GM12878 (cell line): Measurements from ENCODE around the gene NFIX. TPM values are rescaled to one million over a fixed set of nuclear protein-coding genes. Genes with fewer than 3 reads are reported as not detected.

ENCODE experiments used
- ATAC-seq: fragments of 200-7000 bp; cut with Tn5 transposase; 3 replicates; pipeline ENCODE4 v1.9.1; 2020; ENCODE audit warnings: mild to moderate bottlenecking, moderate library complexity
- BruUV-seq: library from RNA; stranded (reverse); fragments of 400-500 nt; replicated peaks from 2 replicates; lab custom pipeline; 2021; lab: Mats Ljungman, UMichigan
- CTCF ChIA-PET: fragments of 300-600 bp; sonication (Branson Sonifier 250); formaldehyde crosslinking; extraction: SDS; loops from one replicate; lab custom pipeline; 2021; ENCODE audit warnings: inconsistent platforms; lab: Yijun Ruan, JAX
- POLR2A ChIA-PET: fragments of 350-600 bp; formaldehyde crosslinking; extraction: SDS; loops from one replicate; lab custom pipeline; 2021; ENCODE audit warnings: inconsistent platforms; lab: Charles Lee
- RAD21 ChIA-PET: fragments of 300-600 bp; sonication (Branson Sonifier 250); formaldehyde crosslinking; loops from one replicate; lab custom pipeline; 2023; ENCODE audit warnings: antibody characterized with exemption; ENCODE audit not compliant: unreplicated experiment; lab: Charles Lee
- SMC1A ChIA-PET: fragments of 300-600 bp; sonication (Branson Sonifier 250); formaldehyde crosslinking; loops from one replicate; lab custom pipeline; 2023; ENCODE audit not compliant: unreplicated experiment, uncharacterized antibody; lab: Charles Lee
- DNase-seq: peaks from one replicate; pipeline ENCODE4 v3.0.0-alpha.2; 2011; ENCODE audit warnings: low read depth, low spot score
- FAIRE-seq: peaks from 3 replicates; lab custom pipeline; 2011; peaks lifted over from hg19 to GRCh38; lab: Jason Lieb, UNC
- H2AFZ ChIP-seq: 2 replicates; pipeline ENCODE4 v1.6.0; 2011; ENCODE audit warnings: low read depth, low read length, control low read depth; ENCODE audit not compliant: control insufficient read depth
- H3K27ac ChIP-seq: 2 replicates; pipeline ENCODE4 v1.5.1; 2011; ENCODE audit warnings: control low read depth; ENCODE audit not compliant: control insufficient read depth, insufficient read depth
- H3K27me3 ChIP-seq, 2 experiments: replicated peaks in 1 of 2; 2 replicates each; pipeline versions ENCODE4 v1.6.0 to v1.6.1; 2011; ENCODE audit warnings: low read length in 1 of 2; ENCODE audit not compliant: control insufficient read depth in 2 of 2, insufficient read depth in 2 of 2
- H3K36me3 ChIP-seq, 2 experiments: 2 replicates each; pipeline ENCODE4 v1.5.1; 2011; ENCODE audit warnings: low read length in 1 of 2; ENCODE audit not compliant: control insufficient read depth in 2 of 2, insufficient read depth in 2 of 2
- H3K4me1 ChIP-seq: 2 replicates; pipeline ENCODE4 v1.6.1; 2011; ENCODE audit warnings: mild to moderate bottlenecking, low read length, moderate library complexity, mixed read lengths; ENCODE audit not compliant: control insufficient read depth, insufficient read depth
- H3K4me2 ChIP-seq: 2 replicates; pipeline ENCODE4 v1.6.0; 2011; ENCODE audit warnings: control low read depth; ENCODE audit not compliant: control insufficient read depth, insufficient read depth
- H3K4me3 ChIP-seq: fragments of 200-600 bp; sonication (generic); 2 replicates; pipeline ENCODE4 v1.5.1; 2016
- H3K79me2 ChIP-seq: 2 replicates; pipeline ENCODE4 v1.6.0; 2011; ENCODE audit warnings: low read length; ENCODE audit not compliant: control insufficient read depth, insufficient read depth
- H3K9ac ChIP-seq: 2 replicates; pipeline ENCODE4 v1.8.0; 2011; ENCODE audit warnings: low read length, control low read depth, mixed read lengths; ENCODE audit not compliant: control insufficient read depth, insufficient read depth
- H3K9me3 ChIP-seq: replicated peaks from 3 replicates; pipeline ENCODE4 v1.5.1; 2011; ENCODE audit warnings: mild to moderate bottlenecking, low read length; ENCODE audit not compliant: control insufficient read depth, insufficient read depth
- H4K20me1 ChIP-seq: 2 replicates; pipeline ENCODE4 v1.6.0; 2011; ENCODE audit not compliant: control insufficient read depth, insufficient read depth
- BHLHE40 ChIP-seq, 2 experiments: fragments of 450-650 bp in 1 of 2; IDR thresholded peaks; 2 replicates each; pipeline ENCODE4 v1.6.1; 2011 to 2017; ENCODE audit warnings: low read depth in 2 of 2, borderline replicate concordance in 1 of 2, improper control_type of control experiment in 1 of 2, low read length in 1 of 2, mild to moderate bottlenecking in 1 of 2
- EED ChIP-seq: sonication (generic); IDR thresholded peaks from 2 replicates; pipeline ENCODE4 v1.6.1; 2016; ENCODE audit warnings: antibody characterized with exemption, low read depth
- NFXL1 ChIP-seq: fragments of 450-650 bp; IDR thresholded peaks from 2 replicates; pipeline ENCODE4 v1.6.1; 2017; ENCODE audit warnings: antibody characterized with exemption, mild to moderate bottlenecking, borderline replicate concordance
- NRF1 ChIP-seq: conservative IDR thresholded peaks from 2 replicates; pipeline ENCODE4 v1.6.1; 2011; ENCODE audit warnings: mild to moderate bottlenecking, low read depth, low read length, improper control_type of control experiment
- SIX5 ChIP-seq: IDR thresholded peaks from 2 replicates; pipeline ENCODE4 v1.6.1; 2011; ENCODE audit warnings: mild to moderate bottlenecking, low read depth, low read length, moderate library complexity; ENCODE audit not compliant: severe bottlenecking
- WGBS: methylation state at CpG from one replicate; pipeline ENCODE4 v1.1.6; 2016; ENCODE audit warnings: low lambda C conversion rate; ENCODE audit not compliant: insufficient replicate concordance, insufficient coverage; ENCODE audit errors: missing lambda C conversion rate; 5-methylcytosine and 5-hydroxymethylcytosine counted together
- in situ Hi-C: fragments of 300-500 bp; cut with MboI; formaldehyde crosslinking; loops from 9 replicates; pipeline ENCODE4 v1.14.3; 2018; ENCODE audit warnings: mixed read lengths
- intact Hi-C: fragments of 100-400 bp; cut with micrococcal nuclease; formaldehyde crosslinking; loops from one replicate; pipeline ENCODE4 v1.14.2; 2022; ENCODE audit not compliant: unreplicated experiment
- polyA plus RNA-seq, 11 experiments: library from polyadenylated mRNA; depleted of rRNA in 4 of 11; unstranded in 6 of 11; stranded (reverse) in 5 of 11; fragments of >200 nt; fragmentation: Nextera tagmentation in 4 of 11; fragmentation: Illumina TruSeq in 1 of 11; extraction: Ambion mirVana in 4 of 11; extraction: Trizol in 1 of 11; gene quantifications; 1 replicate in 1 of 11; 2 replicates in 10 of 11; pipeline versions ENCODE4 v1.2.1 to v1.2.3, GENCODE V29; 2011 to 2016; ENCODE audit warnings: inconsistent platforms in 2 of 11, missing spikeins in 2 of 11, low read depth in 1 of 11
- total RNA-seq, 4 experiments: library from RNA; depleted of rRNA in 3 of 4; stranded (reverse); fragments of >200 nt in 3 of 4; fragmentation: Illumina TruSeq in 1 of 4; extraction: Trizol in 1 of 4; gene quantifications; 2 replicates each; pipeline versions ENCODE4 v1.2.1 to v1.2.3, GENCODE V29; 2013 to 2021
- TF ChIP-seq, protein P1 (sequence below): fragments of 150-350 bp; IDR thresholded peaks from 2 replicates; pipeline ENCODE4 v1.6.1; 2016; ENCODE audit warnings: low read depth, low read length

Gene NFIX
- total and polyA plus RNA-seq, 10 of the 15 experiments (the other 5 are each of a cell fraction or from before 2014, with no cell fraction given), result 0.02 to 2.2 (median 0.28) TPM

DNA sequence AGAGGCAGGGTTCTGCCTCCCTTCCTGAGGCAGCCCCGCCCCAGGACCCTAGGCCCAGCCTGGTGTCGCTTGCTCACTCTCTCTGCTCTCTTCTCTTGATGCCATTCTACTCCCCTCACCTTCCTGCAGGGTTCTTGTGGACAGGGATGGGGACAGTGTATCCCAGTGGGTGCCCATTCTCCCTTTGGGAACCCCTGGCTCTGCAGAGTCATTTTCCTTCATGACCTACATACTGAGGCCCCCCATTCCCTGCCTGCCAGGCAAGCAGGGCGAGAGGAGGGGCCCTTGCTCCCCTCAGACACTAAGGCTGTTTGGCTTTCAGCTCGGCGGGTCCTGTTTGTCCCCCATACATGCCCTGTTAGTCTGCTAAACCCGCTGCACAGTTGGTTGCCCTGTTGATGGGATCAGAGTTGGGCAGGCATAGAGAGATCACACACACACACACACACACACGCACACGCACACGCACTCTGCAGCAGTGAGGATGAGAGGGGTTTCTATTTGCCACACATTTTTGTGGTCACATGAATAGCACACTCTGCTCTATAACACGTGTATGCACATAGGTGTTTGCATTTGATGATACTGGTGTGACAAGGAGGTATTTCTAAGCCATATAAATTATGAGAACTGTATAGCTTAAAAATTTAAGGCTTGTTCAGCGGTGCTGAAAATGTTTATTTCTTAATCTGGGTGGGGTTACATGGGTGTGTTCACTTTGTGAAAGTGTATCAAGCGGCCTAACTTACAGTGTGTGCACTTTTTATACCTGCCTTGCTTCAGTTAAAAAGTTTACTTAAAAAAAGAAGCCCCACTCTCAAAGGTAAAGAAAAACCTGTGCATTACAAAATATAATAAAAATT is 20.3 kb downstream of the NFIX start:
- TF ChIP-seq EED, result no peak
- TF ChIP-seq NRF1, result no peak
- TF ChIP-seq SIX5, result no peak
- TF ChIP-seq NFXL1, result no peak
- TF ChIP-seq BHLHE40 (IDR thresholded peaks at IDR 0.05; ENCODE audit: borderline replicate concordance in 1 of 2, low read depth in 2 of 2, low read length in 1 of 2), result peak in 1 of 2 experiments; percentile 27; a peak in 1 of 4 replicates
- TF ChIP-seq, protein P1, sequence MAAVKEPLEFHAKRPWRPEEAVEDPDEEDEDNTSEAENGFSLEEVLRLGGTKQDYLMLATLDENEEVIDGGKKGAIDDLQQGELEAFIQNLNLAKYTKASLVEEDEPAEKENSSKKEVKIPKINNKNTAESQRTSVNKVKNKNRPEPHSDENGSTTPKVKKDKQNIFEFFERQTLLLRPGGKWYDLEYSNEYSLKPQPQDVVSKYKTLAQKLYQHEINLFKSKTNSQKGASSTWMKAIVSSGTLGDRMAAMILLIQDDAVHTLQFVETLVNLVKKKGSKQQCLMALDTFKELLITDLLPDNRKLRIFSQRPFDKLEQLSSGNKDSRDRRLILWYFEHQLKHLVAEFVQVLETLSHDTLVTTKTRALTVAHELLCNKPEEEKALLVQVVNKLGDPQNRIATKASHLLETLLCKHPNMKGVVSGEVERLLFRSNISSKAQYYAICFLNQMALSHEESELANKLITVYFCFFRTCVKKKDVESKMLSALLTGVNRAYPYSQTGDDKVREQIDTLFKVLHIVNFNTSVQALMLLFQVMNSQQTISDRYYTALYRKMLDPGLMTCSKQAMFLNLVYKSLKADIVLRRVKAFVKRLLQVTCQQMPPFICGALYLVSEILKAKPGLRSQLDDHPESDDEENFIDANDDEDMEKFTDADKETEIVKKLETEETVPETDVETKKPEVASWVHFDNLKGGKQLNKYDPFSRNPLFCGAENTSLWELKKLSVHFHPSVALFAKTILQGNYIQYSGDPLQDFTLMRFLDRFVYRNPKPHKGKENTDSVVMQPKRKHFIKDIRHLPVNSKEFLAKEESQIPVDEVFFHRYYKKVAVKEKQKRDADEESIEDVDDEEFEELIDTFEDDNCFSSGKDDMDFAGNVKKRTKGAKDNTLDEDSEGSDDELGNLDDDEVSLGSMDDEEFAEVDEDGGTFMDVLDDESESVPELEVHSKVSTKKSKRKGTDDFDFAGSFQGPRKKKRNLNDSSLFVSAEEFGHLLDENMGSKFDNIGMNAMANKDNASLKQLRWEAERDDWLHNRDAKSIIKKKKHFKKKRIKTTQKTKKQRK, result no peak
- no peak for FAIRE-seq
- BruUV-seq, result no TSS peak
- no peak overlapping the region for H2AFZ ChIP-seq
- ChIA-PET POLR2A (interaction anchor here (0.6 kb wide), 1 partner anchor 86 kb away, joined by 3 read pairs; no protein-coding TSS in a partner anchor), CTCF (interaction anchor here (0.9 to 1.0 kb wide), 2 partner anchors 13 to 15 kb away, joined by 3 to 4 read pairs; no protein-coding TSS in a partner anchor), SMC1A (interaction anchor here (1.4 kb wide), 1 partner anchor 14 kb away, joined by 4 read pairs; no protein-coding TSS in a partner anchor), RAD21 (no interaction called here)
- H3K79me2 ChIP-seq, result no peaks in the 10 kb centered on the region
- DNase-seq, result no peak
- H3K4me3 ChIP-seq, result no peak overlapping the region
- H3K27ac ChIP-seq, result no peak overlapping the region
- in situ Hi-C loops (no loop called here), intact Hi-C loops (no loop called here)
- no peak overlapping the region for H3K9ac ChIP-seq
- H3K9me3 ChIP-seq, result no peaks in the 10 kb centered on the region
- peaks cover 13 to 29% of the 10 kb centered on the region in 2 experiments for H3K27me3 ChIP-seq
- ATAC-seq, result no peak
- no peaks in the 10 kb centered on the region for H4K20me1 ChIP-seq
- H3K4me2 ChIP-seq, result no peak overlapping the region
- whole genome bisulfite sequencing, result 29% methylated on average over 12 of the region's 12 CpGs
- H3K4me1 ChIP-seq, result peaks cover 6% of the 10 kb centered on the region; the same call in 1 of the 2 replicates
- H3K36me3 ChIP-seq, result no peaks in the 10 kb centered on the region
